Stomach (tissue), 9 donors: ENCODE results near the gene DHX8. TPM values are rescaled to one million over a fixed set of nuclear protein-coding genes. Genes with fewer than 3 reads are reported as not detected.
"Not testable (repeated sequence)": the region's sequence is repeated elsewhere in the genome, so short reads cannot be mapped to it uniquely, and the experiment has no call there.

Experiments used
- DNase-seq, 2 donors: peaks; one replicate each; pipeline versions ENCODE4 v3.0.0 to v3.0.0-alpha.2; 2013 to 2019
- H3K27ac ChIP-seq, 5 donors: fragments of 200-600 bp in 4 of 5; sonication (generic) in 4 of 5; one replicate each; pipeline ENCODE4 v1.5.1; 2013 to 2019; ENCODE audit warnings: mild to moderate bottlenecking in 1 of 5, moderate library complexity in 1 of 5
- H3K27me3 ChIP-seq, 3 donors: fragments of 200-600 bp; sonication (generic); one replicate each; pipeline ENCODE4 v1.5.1; 2017 to 2019; ENCODE audit warnings: mixed run types in 1 of 3
- H3K36me3 ChIP-seq, 4 donors: fragments of 200-600 bp; sonication (generic); 1 replicate in 3 of 4; 2 replicates in 1 of 4; pipeline ENCODE4 v1.5.1; 2016 to 2019
- H3K4me1 ChIP-seq, 4 donors: fragments of 200-600 bp; sonication (generic); one replicate each; pipeline ENCODE4 v1.5.1; 2016 to 2019
- H3K4me3 ChIP-seq, 4 donors: fragments of 200-600 bp; sonication (generic) in 3 of 4; one replicate each; pipeline ENCODE4 v1.5.1; 2016 to 2019; ENCODE audit warnings: mild to moderate bottlenecking in 1 of 4
- H3K9me3 ChIP-seq, 4 donors: fragments of 200-600 bp; sonication (generic); one replicate each; pipeline ENCODE4 v1.5.1; 2016 to 2019
- CTCF ChIP-seq, 7 experiments: fragments of 450-650 bp in 4 of 7; fragments of 200-600 bp in 3 of 7; sonication (generic) in 3 of 7; IDR thresholded peaks; one replicate each; pipeline ENCODE4 v1.5.1; 2016 to 2019; ENCODE audit warnings: antibody characterized with exemption in 7 of 7, control low read depth in 2 of 7, mild to moderate bottlenecking in 1 of 7
- EP300 ChIP-seq: sonication (generic); formaldehyde crosslinking; IDR thresholded peaks from one replicate; pipeline ENCODE4 v1.6.1; 2017; ENCODE audit warnings: antibody characterized with exemption
- POLR2A ChIP-seq, 4 donors: fragments of 450-650 bp; IDR thresholded peaks; one replicate each; pipeline ENCODE4 v1.6.1; 2016; ENCODE audit warnings: antibody characterized with exemption in 4 of 4, control low read depth in 2 of 4, mild to moderate bottlenecking in 1 of 4, moderate library complexity in 1 of 4
- POLR2AphosphoS5 ChIP-seq, 3 donors: sonication (generic); formaldehyde crosslinking; IDR thresholded peaks; one replicate each; pipeline ENCODE4 v1.6.1; 2016; ENCODE audit warnings: antibody characterized with exemption in 3 of 3
- WGBS, 5 donors: extraction: QIAGEN DNeasy Blood & Tissue Kit in 3 of 5; methylation state at CpG; one replicate each; pipeline versions ENCODE4 v1.1.5 to v1.1.7; 2013 to 2018; 5-methylcytosine and 5-hydroxymethylcytosine counted together
- intact Hi-C: fragments of 100-400 bp; cut with DNase I; formaldehyde crosslinking; loops from one replicate; pipeline ENCODE4 v1.15.1; 2023; ENCODE audit warnings: low total_unique reads
- polyA plus RNA-seq, 3 donors: library from polyadenylated mRNA; stranded (reverse); fragments of 200-250 nt; gene quantifications; one replicate each; pipeline ENCODE4 v1.2.3, GENCODE V29; 2013
- total RNA-seq, 5 donors: library from RNA; depleted of rRNA; stranded (reverse); fragments of >200 nt; gene quantifications; one replicate each; pipeline versions ENCODE4 v1.1.0 to v1.2.3, GENCODE V29; 2014 to 2016
- donor health status: healthy with polysubstance abuse.
- donor health status: Bipolar disorder and iron deficiency.
- donor health status: healthy.

Gene DHX8
- total and polyA plus RNA-seq, 8 donors = 9.2 to 137 (median 25.0) TPM

DNA sequence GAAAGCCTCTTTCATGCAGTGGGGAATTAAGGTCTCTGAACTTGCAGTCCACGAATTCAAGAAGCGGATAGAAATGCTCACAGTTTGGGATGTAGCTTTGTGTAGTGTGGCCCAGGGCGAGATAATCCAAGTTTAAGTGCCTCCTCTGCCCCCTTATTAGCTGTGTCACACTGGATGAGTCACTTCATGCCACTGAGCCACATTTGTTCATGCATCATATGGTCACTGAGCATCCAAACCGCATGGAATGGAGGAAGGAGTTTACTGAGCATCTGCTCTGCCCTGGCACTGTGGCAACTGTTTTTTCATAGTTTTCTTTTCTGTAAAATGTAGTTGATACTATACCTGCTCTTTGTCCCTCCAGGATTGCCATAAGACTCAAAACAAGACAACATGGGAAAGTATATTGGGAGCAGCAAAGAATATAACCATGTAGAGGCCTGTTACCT is 15.1 kb upstream of the DHX8 start:
- 57 to 77% (median 69%) methylated on average over 4 of the region's 4 CpGs for WGBS, 5 donors
- H3K27ac ChIP-seq = peak overlapping the region in 2 of 5 donors; percentile 6 to 14
- H3K4me3 ChIP-seq = no peak overlapping the region
- TF ChIP-seq POLR2A (IDR thresholded peaks at IDR 0.05) = no peak
- DNase-seq = no peak
- no peaks in the 10 kb centered on the region for H3K27me3 ChIP-seq
- no peaks in the 10 kb centered on the region for H3K9me3 ChIP-seq
- no peaks in the 10 kb centered on the region for H3K36me3 ChIP-seq
- peaks cover 0 to 17% (median 8%) of the 10 kb centered on the region in 4 donors for H3K4me1 ChIP-seq
- intact Hi-C loops = no loop called here

- no peaks in the 10 kb centered on the region for H3K27me3 ChIP-seq
- DNase-seq = peak in 1 of 2 donors; percentile 41
- peak overlapping the region in 1 of 5 donors; percentile 6 for H3K27ac ChIP-seq
- H3K4me1 ChIP-seq = peaks cover 0 to 17% (median 8%) of the 10 kb centered on the region in 4 donors
- TF ChIP-seq EP300 (no peak), CTCF (IDR thresholded peaks at IDR 0.05) (no peak), POLR2AphosphoS5 (IDR thresholded peaks at IDR 0.05) (no peak), POLR2A (IDR thresholded peaks at IDR 0.05) (no peak)
- no peaks in the 10 kb centered on the region for H3K9me3 ChIP-seq
- no peaks in the 10 kb centered on the region for H3K36me3 ChIP-seq
- 51 to 75% (median 62%) methylated on average over 4 of the region's 4 CpGs for WGBS, 5 donors
- H3K4me3 ChIP-seq = no peak overlapping the region
- intact Hi-C loops = no loop called here
These were observed 14.6 kb upstream of the DHX8 start for GRCh38 chr17:43469145-43469544.

DNA sequence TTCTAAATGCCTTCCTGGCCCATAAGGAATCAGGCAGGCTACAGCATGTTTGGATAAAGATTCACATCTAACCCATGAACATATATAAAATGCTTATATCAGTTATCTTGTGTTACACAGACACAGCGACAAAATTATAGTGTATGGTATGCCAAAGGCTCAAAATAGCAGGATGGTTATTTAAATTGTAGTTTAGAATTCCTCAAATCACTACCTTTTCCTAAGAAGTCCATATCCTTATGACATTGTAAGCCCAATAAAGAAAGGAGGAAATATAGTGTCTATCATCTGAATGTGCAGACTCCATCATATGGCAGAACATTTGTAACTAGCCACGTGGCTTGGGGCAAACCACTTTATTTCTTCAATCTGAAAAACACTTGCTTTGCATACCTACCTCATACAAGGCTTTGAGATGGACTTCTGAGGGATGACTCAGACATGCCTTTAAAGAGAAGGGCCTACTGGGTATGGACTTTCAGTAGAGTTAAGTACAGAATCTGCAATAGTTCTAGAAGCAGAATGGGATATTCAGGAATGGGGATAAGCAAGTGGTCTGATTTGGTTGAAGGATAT is 12.1 kb upstream of the DHX8 start:
- DNase-seq = no peak
- 74 to 83% (median 79%) methylated on average over 2 of the region's 2 CpGs for WGBS, 5 donors
- Histone ChIP-seq H3K4me3 (no peak overlapping the region), H3K36me3 (no peaks in the 10 kb centered on the region), H3K9me3 (no peaks in the 10 kb centered on the region), H3K27ac (no peak overlapping the region), H3K27me3 (no peaks in the 10 kb centered on the region), H3K4me1 (peaks cover 0 to 17% (median 6%) of the 10 kb centered on the region in 4 donors)
- TF ChIP-seq CTCF (IDR thresholded peaks at IDR 0.05) (no peak), POLR2AphosphoS5 (IDR thresholded peaks at IDR 0.05) (no peak), POLR2A (IDR thresholded peaks at IDR 0.05) (no peak), EP300 (no peak)
- intact Hi-C loops = no loop called here

DNA sequence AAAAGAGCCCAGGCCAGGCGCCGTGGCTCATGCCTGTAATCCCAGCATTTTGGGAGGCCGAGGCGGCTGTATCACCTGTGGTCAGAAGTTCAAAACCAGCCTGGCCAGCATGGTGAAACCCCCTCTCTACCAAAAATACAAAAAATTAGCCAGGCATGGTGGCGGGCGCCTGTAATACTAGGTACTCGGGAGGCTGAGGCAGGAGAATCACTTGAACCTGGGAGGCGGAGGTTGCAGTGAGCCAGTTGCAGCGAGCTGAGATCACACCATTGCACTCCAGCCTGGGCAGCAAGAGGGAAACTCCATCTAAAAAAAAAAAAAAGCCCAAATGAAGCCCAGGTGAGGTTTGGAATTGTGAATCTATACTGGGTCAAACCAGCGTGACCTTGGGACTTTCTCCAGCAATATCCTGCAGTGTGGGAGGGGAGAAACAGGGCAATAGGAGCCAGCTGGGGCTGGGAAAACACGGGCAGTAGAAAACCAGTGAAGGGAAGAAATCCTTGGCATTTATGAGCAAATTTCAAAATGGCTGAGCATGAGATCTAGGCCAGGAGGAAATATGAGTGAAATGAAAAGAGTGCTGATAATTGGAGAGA is 8.2 kb upstream of the DHX8 start:
- WGBS, 5 donors = 86 to 89% (median 86%) methylated on average over 11 of the region's 11 CpGs
- no peaks in the 10 kb centered on the region for H3K4me1 ChIP-seq
- H3K27ac ChIP-seq = no peak overlapping the region
- no peaks in the 10 kb centered on the region for H3K27me3 ChIP-seq
- DNase-seq = no peak
- intact Hi-C loops = loop anchor here (5.0 kb wide), 1 partner anchor 73 kb away; no protein-coding TSS in a partner anchor
- H3K4me3 ChIP-seq = no peak overlapping the region
- no peaks in the 10 kb centered on the region for H3K9me3 ChIP-seq
- TF ChIP-seq EP300 (no peak), CTCF (IDR thresholded peaks at IDR 0.05) (no peak), POLR2A (IDR thresholded peaks at IDR 0.05) (no peak), POLR2AphosphoS5 (IDR thresholded peaks at IDR 0.05) (no peak)
- H3K36me3 ChIP-seq = no peaks in the 10 kb centered on the region

DNA sequence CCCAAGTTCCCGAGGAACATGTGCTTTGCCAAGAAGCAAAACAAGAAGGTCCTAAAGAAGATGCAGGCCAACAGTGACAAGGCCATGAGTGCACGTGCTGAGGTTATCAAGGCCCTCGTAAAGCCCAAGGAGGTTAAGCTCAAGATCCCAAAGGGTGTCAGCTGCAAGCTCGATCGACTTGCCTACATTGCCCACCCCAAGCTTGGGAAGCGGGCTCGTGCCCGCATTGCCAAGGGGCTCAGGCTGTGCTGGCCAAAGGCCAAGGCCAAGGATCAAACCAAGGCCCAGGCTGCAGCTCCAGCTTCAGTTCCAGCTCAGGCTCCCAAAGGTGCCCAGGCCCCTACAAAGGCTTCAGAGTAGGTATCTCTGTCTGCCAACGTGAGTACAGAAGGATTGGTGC is 7.5 kb upstream of the DHX8 start:
- H3K4me3 ChIP-seq, DNase-seq, H3K4me1 ChIP-seq, H3K27me3 ChIP-seq, H3K27ac ChIP-seq, H3K9me3 ChIP-seq, H3K36me3 ChIP-seq: not testable (repeated sequence)
- intact Hi-C loops = loop anchor here (5.0 kb wide), 1 partner anchor 74 kb away; no protein-coding TSS in a partner anchor
- WGBS, 5 donors = 89 to 96% (median 93%) methylated on average over 8 to 9 of the region's 9 CpGs
